Immature natural killer cell (primary cell): ENCODE measurements around the gene SYNE2. TPM values are rescaled to one million over a fixed set of nuclear protein-coding genes. Genes with fewer than 3 reads are reported as not detected.

ENCODE experiments used
- DNase-seq, 3 donors: peaks; one replicate each; pipeline ENCODE4 v3.0.0; 2022; ENCODE audit warnings: mixed read lengths in 1 of 3
- H3K27ac Mint-ChIP-seq, 6 donors: one replicate each; pipeline ENCODE4 v1.8.0; 2020; ENCODE audit warnings: mixed read lengths in 6 of 6, mild to moderate bottlenecking in 5 of 6, inconsistent platforms in 4 of 6, moderate library complexity in 3 of 6
- H3K27me3 Mint-ChIP-seq, 3 donors: one replicate each; pipeline ENCODE4 v1.8.0; 2020 to 2021; ENCODE audit warnings: low read depth in 3 of 3, mild to moderate bottlenecking in 3 of 3, mixed read lengths in 3 of 3, moderate library complexity in 3 of 3, inconsistent platforms in 1 of 3
- H3K36me3 Mint-ChIP-seq, 3 donors: one replicate each; pipeline ENCODE4 v1.8.0; 2020; ENCODE audit warnings: mixed read lengths in 3 of 3, inconsistent platforms in 2 of 3, mild to moderate bottlenecking in 2 of 3
- H3K4me1 Mint-ChIP-seq, 2 donors: one replicate each; pipeline ENCODE4 v1.8.0; 2020; ENCODE audit warnings: inconsistent platforms in 2 of 2, mild to moderate bottlenecking in 2 of 2, mixed read lengths in 2 of 2, moderate library complexity in 1 of 2
- H3K4me3 Mint-ChIP-seq, 5 donors: one replicate each; pipeline ENCODE4 v1.8.0; 2020; ENCODE audit warnings: mild to moderate bottlenecking in 5 of 5, mixed read lengths in 5 of 5, inconsistent platforms in 3 of 5, moderate library complexity in 3 of 5
- H3K9me3 Mint-ChIP-seq, 6 donors: one replicate each; pipeline ENCODE4 v1.8.0; 2020; ENCODE audit warnings: mild to moderate bottlenecking in 6 of 6, mixed read lengths in 6 of 6, inconsistent platforms in 4 of 6, moderate library complexity in 3 of 6
- polyA plus RNA-seq, 3 donors: library from polyadenylated mRNA; unstranded; fragments of 300-500 nt; fragmentation: Illumina TruSeq; gene quantifications; one replicate each; pipeline ENCODE4 v1.2.3, GENCODE V29; 2021

The SYNE2 gene
- polyA plus RNA-seq, 3 donors from 2014 or later, result 14.0 to 116 (median 20.0) TPM

- no peak overlapping the region for H3K27ac Mint-ChIP-seq
These were observed 333.7 kb downstream of the SYNE2 start for GRCh38 chr14:64186231-64187129.

GRCh38 chr14:64187331-64187730 is 334.5 kb downstream of the SYNE2 start:
- Mint-ChIP-seq H3K4me3 (no peak overlapping the region), H3K27me3 (peaks cover 0 to 2% (median 2%) of the 10 kb centered on the region in 3 donors), H3K27ac (no peak overlapping the region), H3K9me3 (no peaks in the 10 kb centered on the region), H3K4me1 (peaks cover 0 to 9% of the 10 kb centered on the region in 2 donors), H3K36me3 (peaks cover 9 to 46% (median 26%) of the 10 kb centered on the region in 3 donors)
- no peak for DNase-seq

More at GRCh38 chr14:64186231-64187129, 333.7 kb downstream of the SYNE2 start:
- H3K27me3 Mint-ChIP-seq, result peaks cover 0 to 2% (median 2%) of the 10 kb centered on the region in 3 donors
- no peak for DNase-seq
- H3K4me3 Mint-ChIP-seq, result no peak overlapping the region
- H3K9me3 Mint-ChIP-seq, result no peaks in the 10 kb centered on the region
- H3K4me1 Mint-ChIP-seq, result peaks cover 0 to 9% of the 10 kb centered on the region in 2 donors
- H3K36me3 Mint-ChIP-seq, result peaks cover 9 to 49% (median 17%) of the 10 kb centered on the region in 3 donors

GRCh38 chr14:64190974-64191502 is 338.2 kb downstream of the SYNE2 start:
- Mint-ChIP-seq H3K9me3 (no peaks in the 10 kb centered on the region), H3K27me3 (peaks cover 0 to 2% (median 0%) of the 10 kb centered on the region in 3 donors), H3K27ac (peak overlapping the region in 3 of 6 donors; percentile 26 to 65 (median 55)), H3K36me3 (peaks cover 17 to 47% (median 25%) of the 10 kb centered on the region in 3 donors), H3K4me3 (no peak overlapping the region), H3K4me1 (peaks cover 8 to 19% of the 10 kb centered on the region in 2 donors)
- no peak for DNase-seq

GRCh38 chr14:64191756-64192155 is 339.0 kb downstream of the SYNE2 start:
- peaks cover 12 to 27% of the 10 kb centered on the region in 2 donors for H3K4me1 Mint-ChIP-seq
- peaks cover 0 to 2% (median 0%) of the 10 kb centered on the region in 3 donors for H3K27me3 Mint-ChIP-seq
- peaks cover 17 to 42% (median 21%) of the 10 kb centered on the region in 3 donors for H3K36me3 Mint-ChIP-seq
- H3K9me3 Mint-ChIP-seq, result no peaks in the 10 kb centered on the region
- H3K4me3 Mint-ChIP-seq, result no peak overlapping the region
- DNase-seq, result no peak
- H3K27ac Mint-ChIP-seq, result no peak overlapping the region

GRCh38 chr14:64193821-64194220 is 341.0 kb downstream of the SYNE2 start:
- H3K36me3 Mint-ChIP-seq, result peaks cover 11 to 39% (median 15%) of the 10 kb centered on the region in 3 donors
- no peaks in the 10 kb centered on the region for H3K9me3 Mint-ChIP-seq
- peaks cover 0 to 2% (median 0%) of the 10 kb centered on the region in 3 donors for H3K27me3 Mint-ChIP-seq
- no peak overlapping the region for H3K4me3 Mint-ChIP-seq
- H3K4me1 Mint-ChIP-seq, result peaks cover 23 to 41% of the 10 kb centered on the region in 2 donors
- no peak for DNase-seq
- peak overlapping the region in 3 of 6 donors; percentile 20 to 79 (median 47) for H3K27ac Mint-ChIP-seq

GRCh38 chr14:64194404-64194803 is 341.6 kb downstream of the SYNE2 start:
- Mint-ChIP-seq H3K27ac (peak overlapping the region in 4 of 6 donors; percentile 9 to 65 (median 19)), H3K27me3 (peaks cover 0 to 3% (median 1%) of the 10 kb centered on the region in 3 donors), H3K4me3 (no peak overlapping the region), H3K9me3 (no peaks in the 10 kb centered on the region), H3K4me1 (peaks cover 26 to 41% of the 10 kb centered on the region in 2 donors), H3K36me3 (peaks cover 11 to 38% (median 15%) of the 10 kb centered on the region in 3 donors)
- no peak for DNase-seq

GRCh38 chr14:64195199-64195598 is 342.4 kb downstream of the SYNE2 start:
- Mint-ChIP-seq H3K36me3 (peaks cover 11 to 32% (median 15%) of the 10 kb centered on the region in 3 donors), H3K9me3 (no peaks in the 10 kb centered on the region), H3K27me3 (peaks cover 0 to 3% (median 2%) of the 10 kb centered on the region in 3 donors), H3K27ac (peak overlapping the region; percentile 15 to 65 (median 30)), H3K4me3 (no peak overlapping the region), H3K4me1 (peaks cover 26 to 41% of the 10 kb centered on the region in 2 donors)
- DNase-seq, result no peak

- no peak for DNase-seq
- peaks cover 7 to 24% (median 15%) of the 10 kb centered on the region in 3 donors for H3K36me3 Mint-ChIP-seq
- peak overlapping the region in 1 of 6 donors; percentile 10 for H3K27ac Mint-ChIP-seq
- peaks cover 0 to 3% (median 2%) of the 10 kb centered on the region in 3 donors for H3K27me3 Mint-ChIP-seq
- peaks cover 27 to 41% of the 10 kb centered on the region in 2 donors for H3K4me1 Mint-ChIP-seq
- no peak overlapping the region for H3K4me3 Mint-ChIP-seq
- no peaks in the 10 kb centered on the region for H3K9me3 Mint-ChIP-seq
These were observed 343.3 kb downstream of the SYNE2 start for GRCh38 chr14:64196056-64196455.

GRCh38 chr14:64196814-64197411 is 344.1 kb downstream of the SYNE2 start:
- peak overlapping the region in 4 of 6 donors; percentile 37 to 91 (median 62) for H3K27ac Mint-ChIP-seq
- H3K9me3 Mint-ChIP-seq, result no peaks in the 10 kb centered on the region
- H3K4me1 Mint-ChIP-seq, result peaks cover 27 to 41% of the 10 kb centered on the region in 2 donors
- H3K27me3 Mint-ChIP-seq, result peaks cover 2 to 3% (median 2%) of the 10 kb centered on the region in 3 donors
- no peak for DNase-seq
- peaks cover 6 to 19% (median 7%) of the 10 kb centered on the region in 3 donors for H3K36me3 Mint-ChIP-seq
- peak overlapping the region in 2 of 5 donors; percentile 17 to 56 for H3K4me3 Mint-ChIP-seq

- no peak overlapping the region for H3K4me3 Mint-ChIP-seq
- no peaks in the 10 kb centered on the region for H3K9me3 Mint-ChIP-seq
- H3K27ac Mint-ChIP-seq, result peak overlapping the region in 2 of 6 donors; percentile 6 to 39
- DNase-seq, result no peak
- H3K36me3 Mint-ChIP-seq, result peaks cover 0 to 24% (median 7%) of the 10 kb centered on the region in 3 donors
- peaks cover 27 to 41% of the 10 kb centered on the region in 2 donors for H3K4me1 Mint-ChIP-seq
- H3K27me3 Mint-ChIP-seq, result peaks cover 2 to 5% (median 3%) of the 10 kb centered on the region in 3 donors
These were observed 345.2 kb downstream of the SYNE2 start for GRCh38 chr14:64197996-64198395.

- Mint-ChIP-seq H3K36me3 (peaks cover 0 to 27% (median 7%) of the 10 kb centered on the region in 3 donors), H3K4me3 (no peak overlapping the region), H3K27ac (peak overlapping the region in 4 of 6 donors; percentile 26 to 56 (median 32)), H3K9me3 (no peaks in the 10 kb centered on the region), H3K27me3 (peaks cover 2 to 5% (median 3%) of the 10 kb centered on the region in 3 donors), H3K4me1 (peaks cover 27 to 41% of the 10 kb centered on the region in 2 donors)
- DNase-seq, result no peak
These were observed 345.7 kb downstream of the SYNE2 start for GRCh38 chr14:64198486-64198885.

- Mint-ChIP-seq H3K4me3 (no peak overlapping the region), H3K36me3 (peaks cover 0 to 15% (median 9%) of the 10 kb centered on the region in 3 donors), H3K27me3 (peaks cover 3 to 5% (median 4%) of the 10 kb centered on the region in 3 donors), H3K4me1 (peaks cover 21 to 30% of the 10 kb centered on the region in 2 donors), H3K9me3 (no peaks in the 10 kb centered on the region), H3K27ac (peak overlapping the region in 1 of 6 donors; percentile 13)
- DNase-seq, result no peak
These were observed 347.4 kb downstream of the SYNE2 start for GRCh38 chr14:64200170-64200569.

- H3K27me3 Mint-ChIP-seq, result peaks cover 3 to 7% (median 5%) of the 10 kb centered on the region in 3 donors
- peaks cover 0 to 14% (median 9%) of the 10 kb centered on the region in 3 donors for H3K36me3 Mint-ChIP-seq
- peaks cover 19% of the 10 kb centered on the region in 2 donors for H3K4me1 Mint-ChIP-seq
- no peak overlapping the region for H3K4me3 Mint-ChIP-seq
- no peaks in the 10 kb centered on the region for H3K9me3 Mint-ChIP-seq
- peak overlapping the region in 2 of 6 donors; percentile 20 to 69 for H3K27ac Mint-ChIP-seq
- DNase-seq, result no peak
These were observed 348.5 kb downstream of the SYNE2 start for GRCh38 chr14:64201296-64201695.
